ENCODE measurements around the gene HTD2. TPM values are rescaled to one million over a fixed set of nuclear protein-coding genes. Genes with fewer than 3 reads are reported as not detected.

Gene HTD2
- total RNA-seq, 1 experiment from 2014 or later: 11.4 TPM

- TF ChIP-seq, protein P1, sequence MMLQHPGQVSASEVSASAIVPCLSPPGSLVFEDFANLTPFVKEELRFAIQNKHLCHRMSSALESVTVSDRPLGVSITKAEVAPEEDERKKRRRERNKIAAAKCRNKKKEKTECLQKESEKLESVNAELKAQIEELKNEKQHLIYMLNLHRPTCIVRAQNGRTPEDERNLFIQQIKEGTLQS (CRISPR knock-in tag; conservative IDR thresholded peaks at IDR 0.05): no peak
- no peak for TF ChIP-seq ELF4 (CRISPR knock-in tag; IDR thresholded peaks at IDR 0.05; ENCODE audit: low read depth)
- no peak for TF ChIP-seq PRRX2 (CRISPR knock-in tag; IDR thresholded peaks at IDR 0.05)
- no peak for TF ChIP-seq NR3C1 (CRISPR knock-in tag; conservative IDR thresholded peaks at IDR 0.05; ENCODE audit: low read depth)
- TF ChIP-seq, protein P2, sequence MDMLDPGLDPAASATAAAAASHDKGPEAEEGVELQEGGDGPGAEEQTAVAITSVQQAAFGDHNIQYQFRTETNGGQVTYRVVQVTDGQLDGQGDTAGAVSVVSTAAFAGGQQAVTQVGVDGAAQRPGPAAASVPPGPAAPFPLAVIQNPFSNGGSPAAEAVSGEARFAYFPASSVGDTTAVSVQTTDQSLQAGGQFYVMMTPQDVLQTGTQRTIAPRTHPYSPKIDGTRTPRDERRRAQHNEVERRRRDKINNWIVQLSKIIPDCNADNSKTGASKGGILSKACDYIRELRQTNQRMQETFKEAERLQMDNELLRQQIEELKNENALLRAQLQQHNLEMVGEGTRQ (CRISPR knock-in tag; IDR thresholded peaks at IDR 0.05): no peak
- no peaks in the 10 kb centered on the region for H3K9me3 Mint-ChIP-seq
- POLR2A ChIA-PET: no interaction called here
- CTCF ChIA-PET: no interaction called here
- no peak for DNase-seq (ENCODE audit: low spot score)
- no peaks in the 10 kb centered on the region for H3K36me3 Mint-ChIP-seq
- ATAC-seq: no peak
- H3K27ac Mint-ChIP-seq: no peak overlapping the region
- H3K27me3 Mint-ChIP-seq (ENCODE audit: low read depth): no peaks in the 10 kb centered on the region
- H3K4me1 Mint-ChIP-seq: no peaks in the 10 kb centered on the region
- no peak overlapping the region for H3K4me3 Mint-ChIP-seq
These were observed 46.0 kb upstream of the HTD2 start for GRCh38 chr3:58260261-58260731.

DNA sequence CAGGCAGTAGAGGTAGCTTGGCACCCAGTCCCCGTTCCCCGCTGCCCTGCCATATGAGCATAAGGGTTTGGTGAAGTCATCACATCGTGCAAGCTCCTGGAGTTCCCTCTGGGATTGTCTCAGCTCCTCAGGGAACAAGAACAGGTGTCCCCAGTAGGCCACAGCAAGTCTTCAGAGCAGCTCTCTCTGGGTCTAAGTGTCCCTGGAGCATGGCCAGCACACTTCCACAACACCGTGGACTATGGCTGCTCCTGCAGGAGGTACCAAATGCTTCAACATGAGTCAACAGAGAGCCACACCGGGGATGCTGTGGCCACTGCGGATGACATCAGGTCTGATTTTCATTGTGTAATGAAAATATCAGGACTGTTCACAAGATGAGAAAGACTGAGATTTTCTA is 45.6 kb upstream of the HTD2 start:
- no peak for ATAC-seq

More for the DNA sequence above, 45.6 kb upstream of the HTD2 start:
- H3K27me3 Mint-ChIP-seq (ENCODE audit: low read depth): no peaks in the 10 kb centered on the region
- POLR2A ChIA-PET: interaction anchor here (0.6 kb wide), 1 partner anchor 23 kb away, joined by 3 read pairs; the partner anchor contains the start of gene ABHD6
- no peak overlapping the region for H3K27ac Mint-ChIP-seq
- H3K36me3 Mint-ChIP-seq: no peaks in the 10 kb centered on the region
- no peak for DNase-seq (ENCODE audit: low spot score)
- TF ChIP-seq CTCF (IDR thresholded peaks at IDR 0.05) (no peak), OVOL2 (CRISPR knock-in tag; IDR thresholded peaks at IDR 0.05; ENCODE audit: borderline replicate concordance) (no peak), GTF2I (CRISPR knock-in tag; conservative IDR thresholded peaks at IDR 0.05) (no peak), ZNF121 (CRISPR knock-in tag; IDR thresholded peaks at IDR 0.05) (no peak), ZNF317 (CRISPR knock-in tag; IDR thresholded peaks at IDR 0.05; ENCODE audit: borderline replicate concordance, low read depth) (no peak), ZNF263 (CRISPR knock-in tag; IDR thresholded peaks at IDR 0.05; ENCODE audit: low read depth) (no peak), GABPB1 (CRISPR knock-in tag; IDR thresholded peaks at IDR 0.05) (no peak), JUN (CRISPR knock-in tag; IDR thresholded peaks at IDR 0.05) (no peak), HMGA2 (CRISPR knock-in tag; IDR thresholded peaks at IDR 0.05) (no peak), RORB (CRISPR knock-in tag; IDR thresholded peaks at IDR 0.05) (no peak), GRHL2 (CRISPR knock-in tag; IDR thresholded peaks at IDR 0.05; ENCODE audit: insufficient replicate concordance, severe bottlenecking) (no peak)
- TF ChIP-seq, protein P3, sequence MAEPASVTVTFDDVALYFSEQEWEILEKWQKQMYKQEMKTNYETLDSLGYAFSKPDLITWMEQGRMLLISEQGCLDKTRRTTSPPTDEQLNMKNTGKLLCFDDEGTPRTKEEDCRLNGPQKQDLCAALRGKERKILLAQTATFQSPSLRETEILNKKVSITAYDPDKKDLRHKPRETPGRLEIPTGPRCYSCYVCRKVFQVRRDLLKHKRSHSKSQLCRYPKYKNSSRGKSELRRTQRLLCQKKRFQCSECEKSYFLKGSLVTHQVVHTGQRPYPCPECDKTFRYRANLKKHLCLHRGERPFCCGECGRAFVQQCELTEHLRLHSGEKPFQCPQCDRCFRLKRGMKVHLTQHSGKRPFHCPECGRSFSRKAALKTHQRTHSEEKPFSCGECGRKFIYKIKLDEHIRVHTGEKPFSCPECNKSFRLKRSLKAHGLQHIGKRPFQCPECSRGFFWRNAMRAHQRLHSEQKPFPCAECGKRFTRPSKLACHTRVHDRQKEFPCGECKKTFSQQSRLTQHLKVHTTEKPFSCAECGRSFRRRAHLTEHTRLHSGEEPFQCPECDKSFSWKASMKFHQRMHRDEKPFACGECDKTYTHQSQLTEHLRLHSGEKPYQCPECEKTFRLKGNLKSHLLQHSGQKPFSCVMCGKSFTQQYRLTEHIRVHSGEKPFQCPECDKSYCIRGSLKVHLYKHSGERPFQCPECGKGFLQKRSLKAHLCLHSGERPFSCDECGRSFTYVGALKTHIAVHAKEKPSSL (CRISPR knock-in tag; conservative IDR thresholded peaks at IDR 0.05): no peak
- TF ChIP-seq, protein P4, sequence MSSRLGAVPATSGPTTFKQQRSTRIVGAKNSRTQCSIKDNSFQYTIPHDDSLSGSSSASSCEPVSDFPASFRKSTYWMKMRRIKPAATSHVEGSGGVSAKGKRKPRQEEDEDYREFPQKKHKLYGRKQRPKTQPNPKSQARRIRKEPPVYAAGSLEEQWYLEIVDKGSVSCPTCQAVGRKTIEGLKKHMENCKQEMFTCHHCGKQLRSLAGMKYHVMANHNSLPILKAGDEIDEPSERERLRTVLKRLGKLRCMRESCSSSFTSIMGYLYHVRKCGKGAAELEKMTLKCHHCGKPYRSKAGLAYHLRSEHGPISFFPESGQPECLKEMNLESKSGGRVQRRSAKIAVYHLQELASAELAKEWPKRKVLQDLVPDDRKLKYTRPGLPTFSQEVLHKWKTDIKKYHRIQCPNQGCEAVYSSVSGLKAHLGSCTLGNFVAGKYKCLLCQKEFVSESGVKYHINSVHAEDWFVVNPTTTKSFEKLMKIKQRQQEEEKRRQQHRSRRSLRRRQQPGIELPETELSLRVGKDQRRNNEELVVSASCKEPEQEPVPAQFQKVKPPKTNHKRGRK (CRISPR knock-in tag; IDR thresholded peaks at IDR 0.05; ENCODE audit: borderline replicate concordance): no peak
- H3K4me1 Mint-ChIP-seq: no peaks in the 10 kb centered on the region
- H3K4me3 Mint-ChIP-seq: no peak overlapping the region
- no peaks in the 10 kb centered on the region for H3K9me3 Mint-ChIP-seq
- CTCF ChIA-PET: no interaction called here
